HG03139 (cell line): ENCODE data around the gene ZFP37.
"Not testable (repeated sequence)": the region's sequence is repeated elsewhere in the genome, so short reads cannot be mapped to it uniquely, and the experiment has no call there.

Source experiments
- ATAC-seq: cut with Tn5 transposase; IDR thresholded peaks from one replicate; pipeline ENCODE4 v1.9.1; 2021; ENCODE audit not compliant: unreplicated experiment

The ZFP37 gene

GRCh38 chr9:113056191-113057106 is at the start of gene ZFP37:
TSS of gene ZFP37 (minus strand) at chr9:113056724. CDS start at chr9:113056688, 36 bp downstream.
- ATAC-seq = peak; percentile 95

GRCh38 chr9:113105345-113105744 is 48.8 kb upstream of the ZFP37 start:
- ATAC-seq = not testable (repeated sequence)

- ATAC-seq = no peak
Measured at GRCh38 chr9:113095561-113095960, 39.0 kb upstream of the ZFP37 start.

GRCh38 chr9:113089924-113090323 is 33.4 kb upstream of the ZFP37 start:
- not testable (repeated sequence) for ATAC-seq

- not testable (repeated sequence) for ATAC-seq
Measured at GRCh38 chr9:113089143-113089505, 32.6 kb upstream of the ZFP37 start.

- ATAC-seq = not testable (repeated sequence)
Measured at GRCh38 chr9:113088456-113089142, 32.1 kb upstream of the ZFP37 start.

- not testable (repeated sequence) for ATAC-seq
Measured at GRCh38 chr9:113062932-113063310, 6.4 kb upstream of the ZFP37 start.

- ATAC-seq = not testable (repeated sequence)
Measured at GRCh38 chr9:113062256-113062931, 5.9 kb upstream of the ZFP37 start.

GRCh38 chr9:113061072-113061850 is 4.7 kb upstream of the ZFP37 start:
- not testable (repeated sequence) for ATAC-seq

- ATAC-seq = not testable (repeated sequence)
Measured at GRCh38 chr9:113059581-113060284, 3.2 kb upstream of the ZFP37 start.

GRCh38 chr9:113057193-113057592 is 669 bp upstream of the ZFP37 start:
- no peak for ATAC-seq

GRCh38 chr9:113042884-113043657 is 13.5 kb downstream of the ZFP37 start:
- ATAC-seq = no peak

- ATAC-seq = no peak
Measured at GRCh38 chr9:113026200-113026599, 30.3 kb downstream of the ZFP37 start.

- ATAC-seq = no peak
Measured at GRCh38 chr9:113018247-113018646, 38.3 kb downstream of the ZFP37 start.

GRCh38 chr9:113012492-113012891 is 44.0 kb downstream of the ZFP37 start:
- ATAC-seq = no peak

GRCh38 chr9:113011911-113012381 is 44.6 kb downstream of the ZFP37 start, which contains the start of gene ZNF883:
TSS of gene ZNF883 (minus strand) at chr9:113012192.
- no peak for ATAC-seq

- ATAC-seq = no peak
Measured at GRCh38 chr9:113005777-113006176, 50.7 kb downstream of the ZFP37 start.

- no peak for ATAC-seq
Measured at GRCh38 chr9:112997236-112997941, 59.1 kb downstream of the ZFP37 start.
